ENCODE data around the gene FOXA2. TPM values are rescaled to one million over a fixed set of nuclear protein-coding genes. Genes with fewer than 3 reads are reported as not detected.

The FOXA2 gene
- polyA plus RNA-seq, 3 donors: not detected

DNA sequence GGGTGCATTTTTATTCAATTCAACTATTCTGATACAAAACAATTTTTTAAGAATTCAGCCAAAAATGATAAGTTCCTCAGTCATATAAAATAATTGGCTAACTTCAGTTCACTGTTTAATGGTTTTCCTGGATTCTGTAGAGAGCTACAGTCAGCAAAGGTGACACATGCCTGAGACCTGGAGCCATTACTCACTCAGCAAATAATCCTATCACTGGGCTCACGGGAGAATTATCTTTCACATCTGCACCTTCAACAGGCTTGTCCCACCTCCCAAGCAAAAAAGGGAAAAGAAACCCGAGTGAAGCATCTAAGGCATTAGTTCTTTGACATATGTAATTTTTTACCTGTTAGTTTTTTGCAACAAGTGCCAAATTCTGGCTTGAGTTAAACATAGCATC lies 34.9 kb upstream of the FOXA2 start:
- Histone ChIP-seq H3K9me3 (replicated peaks in 1 of 2; ENCODE audit: control insufficient read depth in 1 of 2, insufficient read depth in 1 of 2, low read length in 2 of 2) (no peaks in the 10 kb centered on the region), H3K36me3 (replicated peaks in 1 of 2; ENCODE audit: control insufficient read depth in 1 of 2, insufficient read depth in 2 of 2, low read length in 2 of 2) (no peaks in the 10 kb centered on the region), H3K4me3 (replicated peaks in 1 of 3; ENCODE audit: low read depth in 2 of 3, low read length in 3 of 3) (no peak overlapping the region), H3K27me3 (ENCODE audit: control insufficient read depth in 2 of 2, insufficient read depth in 2 of 2, low read length in 2 of 2) (no peaks in the 10 kb centered on the region), H3K4me2 (replicated peaks; ENCODE audit: extremely low read depth, low read length, poor library complexity, severe bottlenecking) (no peak overlapping the region), H3K27ac (ENCODE audit: low read depth in 1 of 2, low read length in 2 of 2) (no peak overlapping the region), H3K79me2 (ENCODE audit: insufficient read depth, low read length) (no peaks in the 10 kb centered on the region), H4K20me1 (ENCODE audit: insufficient read depth, low read length) (no peaks in the 10 kb centered on the region), H3K4me1 (ENCODE audit: control insufficient read depth in 1 of 2, insufficient read depth in 2 of 2, low read length in 2 of 2) (no peaks in the 10 kb centered on the region), H3K9ac (ENCODE audit: insufficient read depth, low read length, poor library complexity, severe bottlenecking) (no peak overlapping the region), H2AFZ (ENCODE audit: insufficient read depth, low read depth, low read length, poor library complexity, severe bottlenecking) (no peak overlapping the region)
- intact Hi-C loops (cut with micrococcal nuclease): no loop called here
- WGBS (ENCODE audit: insufficient coverage): no CpG with 5 or more reads among the region's 2 CpGs
- H3K27ac Mint-ChIP-seq: no peak overlapping the region
- H3K4me1 Mint-ChIP-seq: no peaks in the 10 kb centered on the region
- peaks cover 4 to 12% (median 4%) of the 10 kb centered on the region in 3 donors for H3K27me3 Mint-ChIP-seq (ENCODE audit: low read depth in 3 of 3)
- no peak for TF ChIP-seq CTCF (IDR thresholded peaks at IDR 0.05)
- H3K9me3 Mint-ChIP-seq: no peaks in the 10 kb centered on the region
- no peaks in the 10 kb centered on the region for H3K36me3 Mint-ChIP-seq
- H3K4me3 Mint-ChIP-seq: no peak overlapping the region
- DNase-seq: no peak

DNA sequence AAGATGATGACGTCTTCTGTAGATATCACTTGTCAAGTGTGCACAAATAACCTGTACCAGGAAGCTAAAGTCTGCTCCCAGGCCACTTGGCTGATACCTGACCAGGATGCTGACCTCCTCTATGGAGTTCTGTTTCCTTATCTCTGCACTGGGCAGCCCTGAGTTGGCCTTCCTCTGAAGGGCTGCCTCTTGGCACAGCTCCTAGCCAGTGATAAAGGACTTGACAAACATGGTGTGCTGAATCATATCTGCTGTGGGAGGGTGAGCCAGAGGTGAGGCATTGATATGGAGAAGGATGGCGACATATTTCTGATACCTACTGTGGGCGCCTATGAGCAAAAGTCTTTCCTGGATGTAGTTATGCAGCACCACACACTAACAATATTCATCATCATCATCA lies 32.8 kb upstream of the FOXA2 start:
- intact Hi-C loops (cut with micrococcal nuclease): no loop called here
- Histone ChIP-seq H3K27me3 (ENCODE audit: control insufficient read depth in 2 of 2, insufficient read depth in 2 of 2, low read length in 2 of 2) (peaks cover 0 to 7% of the 10 kb centered on the region in 2 donors), H3K4me2 (replicated peaks; ENCODE audit: extremely low read depth, low read length, poor library complexity, severe bottlenecking) (no peak overlapping the region), H3K79me2 (ENCODE audit: insufficient read depth, low read length) (no peaks in the 10 kb centered on the region), H3K36me3 (replicated peaks in 1 of 2; ENCODE audit: control insufficient read depth in 1 of 2, insufficient read depth in 2 of 2, low read length in 2 of 2) (no peaks in the 10 kb centered on the region), H4K20me1 (ENCODE audit: insufficient read depth, low read length) (no peaks in the 10 kb centered on the region), H3K9ac (ENCODE audit: insufficient read depth, low read length, poor library complexity, severe bottlenecking) (no peak overlapping the region), H2AFZ (ENCODE audit: insufficient read depth, low read depth, low read length, poor library complexity, severe bottlenecking) (no peak overlapping the region), H3K4me1 (ENCODE audit: control insufficient read depth in 1 of 2, insufficient read depth in 2 of 2, low read length in 2 of 2) (no peaks in the 10 kb centered on the region), H3K27ac (ENCODE audit: low read depth in 1 of 2, low read length in 2 of 2) (no peak overlapping the region), H3K9me3 (replicated peaks in 1 of 2; ENCODE audit: control insufficient read depth in 1 of 2, insufficient read depth in 1 of 2, low read length in 2 of 2) (no peaks in the 10 kb centered on the region), H3K4me3 (replicated peaks in 1 of 3; ENCODE audit: low read depth in 2 of 3, low read length in 3 of 3) (no peak overlapping the region)
- Mint-ChIP-seq H3K27me3 (ENCODE audit: low read depth in 3 of 3) (peaks cover 4 to 12% (median 10%) of the 10 kb centered on the region in 3 donors), H3K9me3 (no peaks in the 10 kb centered on the region), H3K27ac (no peak overlapping the region), H3K4me3 (no peak overlapping the region), H3K36me3 (no peaks in the 10 kb centered on the region), H3K4me1 (no peaks in the 10 kb centered on the region)
- 57% methylated on average over 1 of the region's 3 CpGs for WGBS (ENCODE audit: insufficient coverage)
- no peak for TF ChIP-seq CTCF (IDR thresholded peaks at IDR 0.05)
- no peak for DNase-seq

All from CD14-positive monocyte (primary cell).